Stimulated activated naive CD8-positive, alpha-beta T cell treated with anti-CD3 and anti-CD28 coated beads, Interleukin-15, amount 100 ng/mL, for 72 hours (primary cell): Measurements from ENCODE around the gene H2AZ1.

Experiments used
- ATAC-seq: fragments of 150-1000 bp; cut with Tn5 transposase; 2 replicates; pipeline ENCODE4 v1.10.0; 2021; ENCODE audit warnings: mild to moderate bottlenecking, moderate library complexity
- DNase-seq, 2 donors: peaks; one replicate each; pipeline ENCODE4 v3.0.0; 2021 to 2022
- H3K27ac Mint-ChIP-seq, 2 donors: one replicate each; pipeline ENCODE4 v1.8.0; 2022; ENCODE audit warnings: mild to moderate bottlenecking in 2 of 2, mixed read lengths in 2 of 2, moderate library complexity in 2 of 2
- H3K27me3 Mint-ChIP-seq: one replicate; pipeline ENCODE4 v1.8.0; 2022; ENCODE audit warnings: mixed read lengths
- H3K4me1 Mint-ChIP-seq: one replicate; pipeline ENCODE4 v1.8.0; 2022; ENCODE audit warnings: mild to moderate bottlenecking, mixed read lengths
- H3K4me3 Mint-ChIP-seq, 2 donors: one replicate each; pipeline ENCODE4 v1.8.0; 2022; ENCODE audit warnings: mild to moderate bottlenecking in 2 of 2, mixed read lengths in 2 of 2, moderate library complexity in 1 of 2
- H3K9me3 Mint-ChIP-seq, 2 donors: one replicate each; pipeline ENCODE4 v1.8.0; 2022; ENCODE audit warnings: mixed read lengths in 2 of 2

Gene H2AZ1

GRCh38 chr4:99950913-99951254 lies 809 bp upstream of the H2AZ1 start:
- peaks cover 21% of the 10 kb centered on the region for H3K4me1 Mint-ChIP-seq
- H3K27me3 Mint-ChIP-seq: no peaks in the 10 kb centered on the region
- DNase-seq (no peak), ATAC-seq (no peak)
- H3K9me3 Mint-ChIP-seq: peaks cover 0 to 4% of the 10 kb centered on the region in 2 donors
- no peak overlapping the region for H3K27ac Mint-ChIP-seq
- H3K4me3 Mint-ChIP-seq: no peak overlapping the region

- Mint-ChIP-seq H3K4me1 (peaks cover 32% of the 10 kb centered on the region), H3K27me3 (no peaks in the 10 kb centered on the region), H3K27ac (no peak overlapping the region), H3K9me3 (no peaks in the 10 kb centered on the region), H3K4me3 (no peak overlapping the region)
- ATAC-seq (peak; percentile 64), DNase-seq (peak; percentile 90 to 95)
Observed at GRCh38 chr4:99949034-99949998, 759 bp downstream of the H2AZ1 start.

GRCh38 chr4:99947608-99948007 lies 2.5 kb downstream of the H2AZ1 start:
- peak overlapping the region in 1 of 2 donors; percentile 99 for H3K4me3 Mint-ChIP-seq
- no peaks in the 10 kb centered on the region for H3K9me3 Mint-ChIP-seq
- no peaks in the 10 kb centered on the region for H3K27me3 Mint-ChIP-seq
- H3K27ac Mint-ChIP-seq: peak overlapping the region; percentile 91 to 96
- DNase-seq: no peak
- H3K4me1 Mint-ChIP-seq: peaks cover 47% of the 10 kb centered on the region
- ATAC-seq: no peak

GRCh38 chr4:99947190-99947578 lies 2.9 kb downstream of the H2AZ1 start:
- Mint-ChIP-seq H3K4me3 (peak overlapping the region in 1 of 2 donors; percentile 99), H3K27ac (peak overlapping the region; percentile 96 to 98), H3K27me3 (no peaks in the 10 kb centered on the region), H3K9me3 (no peaks in the 10 kb centered on the region), H3K4me1 (peaks cover 44% of the 10 kb centered on the region)
- no peak for ATAC-seq
- DNase-seq: no peak

- Mint-ChIP-seq H3K27me3 (no peaks in the 10 kb centered on the region), H3K4me3 (peak within 1 kb of the TSS; percentile 97 to 99), H3K4me1 (peaks cover 44% of the 10 kb centered on the region), H3K27ac (peak within 1 kb of the TSS; percentile 96 to 98), H3K9me3 (no peaks in the 10 kb centered on the region)
- DNase-seq (peak; percentile 79 to 82), ATAC-seq (peak; percentile 57)
Observed at GRCh38 chr4:99946356-99947189, 3.5 kb downstream of the H2AZ1 start, which contains the start of gene DNAJB14. Gene DNAJB14, minus strand, starts transcription at chr4:99946618. Its CDS starts 47 bp downstream, at chr4:99946571.

- Mint-ChIP-seq H3K9me3 (no peaks in the 10 kb centered on the region), H3K27me3 (no peaks in the 10 kb centered on the region), H3K4me3 (peak overlapping the region; percentile 97 to 99), H3K4me1 (peaks cover 50% of the 10 kb centered on the region), H3K27ac (peak overlapping the region; percentile 95 to 98)
- ATAC-seq (peak; percentile 9), DNase-seq (no peak)
Observed at GRCh38 chr4:99945718-99946355, 4.2 kb downstream of the H2AZ1 start.

- Mint-ChIP-seq H3K4me3 (peak overlapping the region; percentile 97 to 99), H3K27me3 (no peaks in the 10 kb centered on the region), H3K4me1 (peaks cover 56% of the 10 kb centered on the region), H3K9me3 (no peaks in the 10 kb centered on the region), H3K27ac (peak overlapping the region in 1 of 2 donors; percentile 59)
- no peak for DNase-seq
- ATAC-seq: peak; percentile 40
Observed at GRCh38 chr4:99943904-99944437, 6.1 kb downstream of the H2AZ1 start.

GRCh38 chr4:99938243-99938753 lies 11.8 kb downstream of the H2AZ1 start:
- Mint-ChIP-seq H3K4me3 (no peak overlapping the region), H3K27me3 (no peaks in the 10 kb centered on the region), H3K27ac (no peak overlapping the region), H3K4me1 (peaks cover 38% of the 10 kb centered on the region), H3K9me3 (no peaks in the 10 kb centered on the region)
- no peak for ATAC-seq
- DNase-seq: no peak

GRCh38 chr4:99934891-99935290 lies 15.2 kb downstream of the H2AZ1 start:
- Mint-ChIP-seq H3K27me3 (no peaks in the 10 kb centered on the region), H3K27ac (no peak overlapping the region), H3K4me1 (peaks cover 37% of the 10 kb centered on the region), H3K4me3 (no peak overlapping the region), H3K9me3 (no peaks in the 10 kb centered on the region)
- ATAC-seq (no peak), DNase-seq (no peak)

- no peaks in the 10 kb centered on the region for H3K9me3 Mint-ChIP-seq
- H3K4me1 Mint-ChIP-seq: peaks cover 15% of the 10 kb centered on the region
- no peak for DNase-seq
- H3K27me3 Mint-ChIP-seq: no peaks in the 10 kb centered on the region
- ATAC-seq: no peak
- no peak overlapping the region for H3K4me3 Mint-ChIP-seq
- H3K27ac Mint-ChIP-seq: peak overlapping the region in 1 of 2 donors; percentile 14
Observed at GRCh38 chr4:99927566-99927965, 22.5 kb downstream of the H2AZ1 start.

- DNase-seq (no peak), ATAC-seq (peak; percentile 90)
- Mint-ChIP-seq H3K27ac (no peak overlapping the region), H3K9me3 (no peaks in the 10 kb centered on the region), H3K4me1 (peaks cover 12% of the 10 kb centered on the region), H3K27me3 (no peaks in the 10 kb centered on the region), H3K4me3 (peak overlapping the region; percentile 15 to 23)
Observed at GRCh38 chr4:99921174-99921573, 28.9 kb downstream of the H2AZ1 start.

GRCh38 chr4:99918656-99919055 lies 31.4 kb downstream of the H2AZ1 start:
- H3K4me1 Mint-ChIP-seq: peaks cover 17% of the 10 kb centered on the region
- no peaks in the 10 kb centered on the region for H3K9me3 Mint-ChIP-seq
- no peak overlapping the region for H3K4me3 Mint-ChIP-seq
- DNase-seq (no peak), ATAC-seq (no peak)
- H3K27me3 Mint-ChIP-seq: no peaks in the 10 kb centered on the region
- no peak overlapping the region for H3K27ac Mint-ChIP-seq

GRCh38 chr4:99917575-99917974 lies 32.5 kb downstream of the H2AZ1 start:
- no peak overlapping the region for H3K4me3 Mint-ChIP-seq
- H3K27me3 Mint-ChIP-seq: no peaks in the 10 kb centered on the region
- DNase-seq (no peak), ATAC-seq (no peak)
- peaks cover 17% of the 10 kb centered on the region for H3K4me1 Mint-ChIP-seq
- H3K9me3 Mint-ChIP-seq: no peaks in the 10 kb centered on the region
- no peak overlapping the region for H3K27ac Mint-ChIP-seq

- Mint-ChIP-seq H3K9me3 (no peaks in the 10 kb centered on the region), H3K27ac (no peak overlapping the region), H3K4me3 (no peak overlapping the region), H3K4me1 (peaks cover 11% of the 10 kb centered on the region), H3K27me3 (no peaks in the 10 kb centered on the region)
- ATAC-seq: no peak
- DNase-seq: no peak
Observed at GRCh38 chr4:99915449-99915848, 34.6 kb downstream of the H2AZ1 start.
